GM19193 (cell line): ENCODE data around the gene NDRG3.

ENCODE experiments used
- POLR2A ChIP-seq: IDR thresholded peaks from 4 replicates; pipeline ENCODE4 v1.6.1; 2011; ENCODE audit not compliant: insufficient read depth, insufficient read length; ENCODE audit errors: extremely low read depth

The NDRG3 gene

GRCh38 chr20:36775196-36775595, 29.3 kb upstream of the NDRG3 start:
- no peak for TF ChIP-seq POLR2A

GRCh38 chr20:36773597-36774390, 27.9 kb upstream of the NDRG3 start, which contains the start of gene DSN1:
Gene DSN1 (minus strand): TSS chr20:36773763. CDS start chr20:36771458, 2,305 bp downstream.
- peak; percentile 75 for TF ChIP-seq POLR2A

GRCh38 chr20:36773107-36773596, 27.3 kb upstream of the NDRG3 start:
- TF ChIP-seq POLR2A = no peak

- no peak for TF ChIP-seq POLR2A
Observed at GRCh38 chr20:36770680-36771079, 24.8 kb upstream of the NDRG3 start.

- no peak for TF ChIP-seq POLR2A
Observed at GRCh38 chr20:36768768-36769430, 23.0 kb upstream of the NDRG3 start.

- no peak for TF ChIP-seq POLR2A
Observed at GRCh38 chr20:36761125-36761524, 15.2 kb upstream of the NDRG3 start.

- TF ChIP-seq POLR2A = no peak
Observed at GRCh38 chr20:36760647-36761046, 14.8 kb upstream of the NDRG3 start.

GRCh38 chr20:36758276-36758675, 12.4 kb upstream of the NDRG3 start:
- TF ChIP-seq POLR2A = no peak

GRCh38 chr20:36756496-36756895, 10.6 kb upstream of the NDRG3 start:
- no peak for TF ChIP-seq POLR2A

- no peak for TF ChIP-seq POLR2A
Observed at GRCh38 chr20:36754656-36755222, 8.8 kb upstream of the NDRG3 start.

GRCh38 chr20:36752582-36752981, 6.7 kb upstream of the NDRG3 start:
- TF ChIP-seq POLR2A = no peak

GRCh38 chr20:36745234-36745926, 510 bp downstream of the NDRG3 start:
- no peak for TF ChIP-seq POLR2A

- no peak for TF ChIP-seq POLR2A
Observed at GRCh38 chr20:36744764-36745191, 1.1 kb downstream of the NDRG3 start.

- TF ChIP-seq POLR2A = no peak
Observed at GRCh38 chr20:36744243-36744642, 1.6 kb downstream of the NDRG3 start.

GRCh38 chr20:36742558-36742957, 3.3 kb downstream of the NDRG3 start:
- no peak for TF ChIP-seq POLR2A

- no peak for TF ChIP-seq POLR2A
Observed at GRCh38 chr20:36741072-36741471, 4.8 kb downstream of the NDRG3 start.

- TF ChIP-seq POLR2A = no peak
Observed at GRCh38 chr20:36737183-36737499, 8.7 kb downstream of the NDRG3 start.
